GM19099 (cell line): ENCODE data around the gene ADGRG6.

Source experiments
- POLR2A ChIP-seq: IDR thresholded peaks from 3 replicates; pipeline ENCODE4 v1.6.1; 2011; ENCODE audit warnings: low read depth; ENCODE audit not compliant: insufficient read length; ENCODE audit errors: extremely low read depth

ADGRG6 gene

DNA sequence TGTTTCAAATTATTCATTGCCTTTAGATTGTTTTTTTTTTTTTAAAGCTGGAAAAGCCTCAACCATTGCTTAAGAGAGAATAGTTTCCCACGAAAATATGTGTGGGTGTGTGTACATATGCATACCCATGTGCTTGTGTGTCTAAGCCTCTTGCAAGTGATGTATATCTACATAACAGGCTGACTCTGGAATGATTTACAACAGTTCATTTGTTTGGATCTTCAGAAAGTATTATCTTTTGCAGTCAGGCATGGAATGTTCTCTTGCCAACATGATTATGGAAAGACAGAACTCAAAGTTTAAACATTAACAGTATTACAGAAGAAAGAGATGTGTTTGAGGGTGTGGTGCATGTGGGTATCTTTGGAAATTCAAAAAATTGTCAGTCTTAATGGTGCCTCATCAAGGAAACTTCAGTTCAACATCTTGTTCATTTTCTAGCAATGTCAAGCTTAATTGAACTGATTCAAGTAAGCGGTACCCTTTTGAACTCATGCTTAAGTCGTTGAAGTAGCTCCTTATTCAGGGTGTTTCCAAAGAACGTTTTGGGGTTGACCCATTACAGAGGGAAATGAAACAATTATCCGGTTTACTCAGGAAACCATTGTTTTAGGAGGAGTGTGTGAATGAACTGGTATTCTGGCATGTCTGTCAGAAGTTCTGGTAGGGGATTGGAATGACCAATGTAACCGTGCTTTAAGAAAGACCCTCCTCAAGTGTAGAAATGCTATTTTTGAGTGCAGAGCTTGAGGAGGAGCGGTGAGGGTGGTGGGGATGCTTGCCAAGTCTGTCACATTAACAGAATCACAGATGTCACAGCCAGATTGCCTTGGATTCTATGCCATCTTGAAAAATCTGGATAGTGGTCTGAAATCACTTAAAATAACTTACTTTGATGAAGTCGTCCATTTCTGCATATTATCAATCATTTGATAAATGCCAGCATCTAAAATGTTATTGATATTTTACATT lies 60.3 kb downstream of the ADGRG6 start:
- TF ChIP-seq POLR2A: no peak

DNA sequence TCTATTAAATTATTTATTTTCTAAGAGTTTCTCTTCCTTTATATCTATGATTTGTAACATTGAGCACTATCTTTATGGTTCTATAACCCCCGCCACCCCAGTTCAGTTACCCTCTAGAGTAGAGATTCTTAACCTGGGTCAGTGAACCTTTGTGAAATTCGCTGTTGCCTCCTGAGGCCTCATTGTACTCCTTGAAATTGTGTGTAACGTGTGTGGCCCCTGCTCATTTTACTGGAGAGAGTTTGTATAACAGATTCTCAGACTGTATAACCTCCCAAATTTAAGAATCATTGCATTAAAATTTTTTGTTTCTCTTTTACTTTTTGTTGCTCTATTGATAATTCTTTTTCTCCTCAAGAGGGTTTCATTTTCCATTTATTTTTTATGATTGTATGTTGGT lies 65.3 kb downstream of the ADGRG6 start:
- TF ChIP-seq POLR2A: no peak

DNA sequence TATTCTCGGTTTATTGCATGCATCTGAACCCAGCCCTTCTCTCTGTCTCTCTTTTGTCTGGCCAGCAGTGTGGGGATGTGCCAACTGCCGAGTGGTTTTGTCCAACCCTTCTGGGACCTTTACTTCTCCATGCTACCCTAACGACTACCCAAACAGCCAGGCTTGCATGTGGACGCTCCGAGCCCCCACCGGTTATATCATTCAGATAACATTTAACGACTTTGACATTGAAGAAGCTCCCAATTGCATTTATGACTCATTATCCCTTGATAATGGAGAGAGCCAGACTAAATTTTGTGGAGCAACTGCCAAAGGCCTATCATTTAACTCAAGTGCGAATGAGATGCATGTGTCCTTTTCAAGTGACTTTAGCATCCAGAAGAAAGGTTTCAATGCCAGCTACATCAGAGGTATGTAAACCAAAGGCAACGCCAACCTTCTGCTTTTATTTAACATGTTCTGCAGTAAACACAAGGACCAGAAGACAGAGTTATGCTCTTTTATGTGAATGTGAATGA lies 65.8 kb downstream of the ADGRG6 start:
- TF ChIP-seq POLR2A: no peak

DNA sequence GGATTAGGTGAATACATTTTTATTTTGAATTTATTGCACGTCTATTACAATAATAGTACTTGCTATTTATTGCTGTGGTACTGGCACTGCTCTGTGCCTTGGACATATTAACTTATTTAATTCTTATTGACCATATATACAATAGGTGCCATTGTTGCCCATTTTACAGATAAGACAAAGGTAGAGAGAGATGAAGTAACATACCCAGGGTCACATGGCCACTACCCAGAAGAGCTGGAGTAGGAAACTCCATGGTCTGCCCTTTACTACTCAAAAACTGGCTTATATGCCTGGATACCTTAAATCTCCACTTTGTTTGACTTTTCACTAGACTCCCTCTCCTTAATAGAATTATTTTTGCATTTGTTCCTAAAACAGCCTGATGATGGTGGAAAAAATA lies 67.5 kb downstream of the ADGRG6 start:
- no peak for TF ChIP-seq POLR2A

DNA sequence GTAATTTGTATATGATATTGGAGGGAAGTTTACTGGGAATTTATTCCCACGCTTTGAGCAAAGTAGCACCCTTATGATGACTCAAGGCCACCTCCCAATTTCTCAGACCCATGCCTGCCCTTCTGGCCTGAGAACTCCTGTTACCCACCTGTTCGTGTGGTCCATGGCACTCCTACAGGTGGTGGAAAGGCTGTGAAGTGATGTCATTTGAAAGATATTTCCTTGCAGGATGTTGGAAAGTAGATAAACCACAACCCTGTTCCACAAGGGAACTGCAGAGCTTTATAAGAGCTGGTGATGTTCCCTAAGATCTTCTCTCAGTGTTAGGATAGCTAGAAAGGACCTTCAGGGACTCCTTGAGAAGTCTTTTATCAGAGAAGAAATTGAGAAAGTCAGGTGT lies 70.5 kb downstream of the ADGRG6 start:
- TF ChIP-seq POLR2A: no peak

DNA sequence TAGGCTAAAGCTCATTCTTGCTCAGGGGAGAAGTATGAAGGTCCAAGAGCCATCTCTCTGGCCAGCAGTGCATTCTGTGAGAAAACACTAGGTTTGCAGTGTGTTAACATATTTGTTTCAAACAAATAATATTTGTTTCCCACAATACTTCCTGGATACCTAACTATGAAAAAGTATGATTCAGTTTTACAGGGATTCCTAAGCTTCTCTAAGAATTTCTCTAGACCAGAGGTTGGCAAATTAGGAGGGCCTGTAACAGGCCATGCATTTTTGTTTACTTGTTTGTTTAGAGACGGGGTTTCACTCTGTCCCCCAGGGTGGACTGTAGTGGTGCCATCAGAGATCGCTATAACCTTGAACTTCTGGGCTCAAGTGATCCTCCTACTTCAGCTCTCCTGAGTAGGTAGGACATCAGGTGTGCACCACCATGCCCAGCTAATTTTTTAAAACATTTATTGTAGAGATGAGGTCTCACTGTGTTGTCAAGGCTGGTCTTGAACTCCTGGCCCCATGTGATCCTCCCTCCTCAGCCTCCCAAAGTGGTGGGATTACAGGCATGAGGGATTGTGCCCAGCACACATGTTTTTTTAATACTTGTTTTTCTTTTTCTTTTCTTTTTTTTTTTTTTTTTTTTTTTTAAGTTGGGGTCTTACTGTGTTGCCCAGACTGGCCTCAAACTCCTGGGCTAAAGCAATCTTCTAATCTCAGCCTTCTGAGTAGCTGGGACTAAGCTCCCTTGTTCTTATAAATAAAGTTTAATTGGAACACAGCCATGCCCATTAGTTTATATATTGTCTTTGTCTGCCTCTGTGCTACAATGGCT lies 71.7 kb downstream of the ADGRG6 start:
- TF ChIP-seq POLR2A: no peak

DNA sequence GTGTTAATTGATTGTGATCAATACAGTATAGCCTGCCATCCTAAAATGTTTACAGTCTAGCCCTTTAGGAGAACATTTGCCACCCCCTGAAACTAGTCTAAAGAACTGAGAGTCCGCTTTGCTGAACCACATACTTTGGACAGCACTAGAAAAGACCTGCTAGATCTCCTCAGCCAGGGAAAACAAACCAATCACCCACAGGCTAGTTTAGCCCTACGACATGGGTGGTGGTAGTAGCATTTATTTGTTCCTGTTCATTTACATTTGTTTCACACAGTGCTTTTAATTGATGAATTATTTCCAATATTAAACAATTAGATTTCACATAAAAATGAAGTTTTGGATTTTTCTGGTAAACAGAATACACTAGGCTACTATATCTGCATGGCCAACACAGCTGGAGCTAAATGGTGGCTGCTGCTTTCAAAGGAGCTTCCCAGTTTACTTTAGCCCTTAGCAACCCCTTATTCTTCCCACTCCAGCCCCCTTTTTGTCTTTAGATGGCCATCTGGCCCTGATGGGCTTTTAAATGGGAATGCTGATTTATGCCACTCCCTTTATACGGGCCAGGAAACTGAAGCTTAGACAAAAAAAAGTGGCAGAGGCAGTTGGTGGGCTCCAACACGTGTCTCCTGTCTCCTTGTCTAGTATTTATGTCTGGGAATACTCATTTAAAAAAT lies 72.4 kb downstream of the ADGRG6 start:
- no peak for TF ChIP-seq POLR2A

DNA sequence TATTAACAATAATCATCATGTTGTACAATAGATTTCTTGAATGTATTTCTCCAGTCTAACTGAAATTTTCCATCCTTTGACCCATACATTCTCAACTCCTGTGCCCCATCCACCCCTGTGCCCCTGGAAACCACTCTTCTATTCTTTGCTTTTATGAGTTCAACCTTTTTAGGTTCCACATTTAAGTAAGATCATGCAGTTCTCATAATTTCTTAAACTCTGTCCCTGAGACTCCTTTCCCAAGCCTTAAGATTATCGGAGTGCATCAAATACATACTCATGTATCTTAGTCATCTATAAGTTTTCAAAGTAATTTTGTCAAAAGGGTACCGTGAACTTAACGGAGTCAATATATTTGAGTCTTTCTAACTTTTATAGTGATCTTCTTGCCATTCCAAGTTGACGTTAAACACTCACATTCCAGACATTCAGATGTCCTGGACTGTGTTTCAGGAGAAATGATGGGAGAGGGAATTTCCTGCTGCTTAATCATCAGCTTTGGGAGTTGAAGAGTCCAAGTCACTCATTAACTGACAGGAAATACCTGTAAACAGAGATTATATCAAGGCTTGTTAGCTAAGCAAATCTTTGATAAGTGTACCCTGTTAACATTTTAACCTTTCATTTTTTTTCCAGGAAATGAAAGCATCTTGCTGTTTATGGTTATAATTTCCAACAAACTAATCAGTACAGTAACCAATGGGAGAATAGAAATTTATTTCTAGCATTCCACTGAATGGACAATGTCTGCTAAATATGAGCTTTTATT lies 73.3 kb downstream of the ADGRG6 start:
- no peak for TF ChIP-seq POLR2A

DNA sequence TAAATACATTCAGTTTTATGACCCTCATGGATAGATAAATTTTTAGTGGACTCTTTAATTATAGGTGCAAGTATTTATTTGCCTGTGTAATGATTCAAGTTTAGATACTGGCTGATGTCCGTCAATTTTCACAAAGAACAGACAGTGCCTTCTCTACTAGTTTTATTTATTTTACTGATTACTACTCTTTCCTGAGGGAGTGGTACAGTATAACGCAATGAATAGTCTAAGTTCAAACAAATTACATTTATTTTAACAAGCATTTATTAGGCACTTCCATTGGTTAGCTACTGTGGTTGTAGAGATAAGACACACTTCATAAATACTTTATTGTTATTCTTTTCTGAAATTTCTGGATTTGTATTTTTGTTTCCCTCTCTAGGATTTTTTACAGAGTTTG lies 74.3 kb downstream of the ADGRG6 start:
- no peak for TF ChIP-seq POLR2A

DNA sequence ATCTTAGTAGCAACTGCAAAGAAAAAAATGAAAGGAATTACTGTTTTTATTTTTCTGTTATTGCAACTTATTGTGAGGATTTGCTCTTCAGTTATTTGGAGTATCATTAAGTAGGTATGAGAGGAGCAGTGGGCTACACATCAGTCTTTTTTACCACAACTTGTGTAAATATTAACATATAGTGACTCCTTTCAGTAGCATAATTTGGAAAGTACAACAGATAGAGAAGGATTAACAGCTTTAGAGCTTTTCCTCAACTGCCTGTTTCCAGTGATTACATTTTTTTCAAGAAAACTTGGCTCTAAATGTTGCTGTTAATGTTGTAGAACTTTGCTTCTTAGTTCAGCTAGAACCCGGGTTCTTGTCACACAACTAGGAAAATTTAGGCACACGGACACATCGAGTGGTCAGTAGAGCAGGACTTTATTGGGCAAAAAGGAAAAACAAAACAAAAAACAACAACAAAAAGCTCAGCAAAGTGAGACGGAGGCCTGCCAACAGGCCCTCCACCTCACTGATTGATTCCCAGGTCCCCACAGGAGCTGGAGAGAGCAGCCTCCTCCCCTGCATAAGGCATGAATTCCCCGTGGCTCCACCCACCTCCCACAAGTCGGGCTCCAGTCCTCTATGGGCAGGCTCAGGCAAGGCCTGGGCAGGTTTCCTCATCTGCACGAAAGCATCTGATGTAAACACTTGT lies 75.1 kb downstream of the ADGRG6 start:
- TF ChIP-seq POLR2A: no peak

DNA sequence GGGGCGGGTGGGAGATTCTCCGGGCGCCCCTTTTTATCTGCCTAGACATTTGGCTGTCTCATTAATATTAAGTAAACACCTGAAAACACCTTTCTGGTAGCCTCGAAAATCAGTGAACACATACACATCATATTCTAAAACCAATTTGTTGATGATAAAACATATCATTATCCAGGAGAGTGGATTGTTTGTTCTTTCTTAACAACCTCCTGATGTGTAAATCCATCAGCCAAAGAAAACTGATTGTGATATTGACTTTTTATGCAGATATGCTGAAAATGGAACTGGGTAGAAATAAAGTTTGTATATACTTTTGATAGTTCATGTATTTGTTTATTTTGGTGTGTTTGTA lies 75.7 kb downstream of the ADGRG6 start:
- no peak for TF ChIP-seq POLR2A

DNA sequence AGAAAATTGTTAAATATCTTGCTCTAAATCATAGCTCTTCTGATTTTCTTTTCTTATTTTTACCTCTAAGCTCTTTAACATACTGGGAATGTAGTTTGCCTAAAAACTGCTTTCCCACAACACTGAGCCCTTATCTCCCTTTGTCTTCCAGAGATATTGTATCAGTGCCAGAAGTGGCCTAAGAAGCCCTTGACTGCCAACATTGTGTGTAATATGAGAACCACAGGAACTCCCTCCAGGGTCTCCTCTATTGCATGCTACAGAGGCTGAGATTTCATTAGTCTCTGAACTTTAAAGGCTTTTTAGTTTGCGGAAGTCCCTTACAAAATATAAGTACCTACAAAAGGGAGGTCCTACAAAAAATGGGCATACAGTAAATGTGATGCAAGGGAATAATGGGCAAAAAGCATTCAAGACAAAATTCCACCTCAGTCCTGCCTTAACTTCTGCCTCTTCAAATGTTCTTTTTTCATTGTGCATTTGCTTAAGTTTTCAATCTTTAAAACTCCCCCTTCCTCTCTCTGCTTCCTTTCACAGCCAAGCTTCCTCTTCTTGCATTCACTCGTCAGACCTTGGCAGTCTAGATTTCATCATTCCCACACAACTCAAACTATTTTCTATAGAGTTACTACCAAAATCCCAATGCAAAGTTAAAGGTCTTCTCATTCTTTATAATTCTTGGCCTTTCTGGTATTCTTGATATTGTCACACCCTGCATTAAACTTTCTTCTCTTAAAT lies 76.5 kb downstream of the ADGRG6 start:
- TF ChIP-seq POLR2A: no peak

DNA sequence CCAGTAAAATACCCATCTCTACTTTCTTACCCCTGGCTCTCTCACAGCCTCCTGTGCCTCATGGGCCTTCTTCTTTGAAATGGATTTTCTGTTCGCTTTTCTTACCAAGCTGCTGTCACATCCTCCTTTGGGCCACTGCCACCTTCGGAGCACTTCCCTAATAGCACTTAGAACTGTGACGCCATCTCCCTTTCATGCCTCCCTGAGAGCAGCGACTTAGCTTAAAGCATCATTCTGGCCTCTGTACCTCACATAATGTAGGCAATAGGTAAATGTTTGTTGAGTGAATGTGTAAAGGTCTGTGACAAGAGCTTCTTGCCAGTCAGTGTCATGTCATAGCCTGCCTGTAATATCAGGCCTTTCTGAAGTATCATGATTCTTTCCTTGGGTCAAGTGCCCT lies 78.8 kb downstream of the ADGRG6 start:
- TF ChIP-seq POLR2A: no peak
